ENCODE data around the gene PROX2.
A peak's percentile ranks its signal among the peaks of the same experiment; 100 is the strongest.

PROX2 gene

DNA sequence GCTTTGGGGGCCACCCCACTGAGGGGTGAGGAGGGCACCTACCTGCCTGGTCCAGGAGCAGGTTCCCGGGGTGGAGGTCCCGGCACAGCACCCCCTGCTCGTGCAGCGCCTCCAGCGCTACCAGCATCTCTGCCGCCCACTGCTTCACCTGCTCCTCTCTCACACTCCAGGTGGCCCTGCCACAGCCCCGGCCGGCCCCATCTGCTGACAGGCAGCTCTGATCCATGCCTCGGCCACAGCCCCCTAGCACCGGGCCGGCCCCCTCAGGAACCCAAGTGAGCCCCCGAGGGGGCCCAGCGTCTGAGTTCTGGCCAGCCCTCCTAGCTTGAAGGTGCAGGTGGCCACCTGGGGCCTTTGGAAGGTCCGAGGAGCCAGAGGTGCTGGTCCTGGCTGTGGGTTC is 33.6 kb upstream of the PROX2 start:
- TF ChIP-seq, protein P1, sequence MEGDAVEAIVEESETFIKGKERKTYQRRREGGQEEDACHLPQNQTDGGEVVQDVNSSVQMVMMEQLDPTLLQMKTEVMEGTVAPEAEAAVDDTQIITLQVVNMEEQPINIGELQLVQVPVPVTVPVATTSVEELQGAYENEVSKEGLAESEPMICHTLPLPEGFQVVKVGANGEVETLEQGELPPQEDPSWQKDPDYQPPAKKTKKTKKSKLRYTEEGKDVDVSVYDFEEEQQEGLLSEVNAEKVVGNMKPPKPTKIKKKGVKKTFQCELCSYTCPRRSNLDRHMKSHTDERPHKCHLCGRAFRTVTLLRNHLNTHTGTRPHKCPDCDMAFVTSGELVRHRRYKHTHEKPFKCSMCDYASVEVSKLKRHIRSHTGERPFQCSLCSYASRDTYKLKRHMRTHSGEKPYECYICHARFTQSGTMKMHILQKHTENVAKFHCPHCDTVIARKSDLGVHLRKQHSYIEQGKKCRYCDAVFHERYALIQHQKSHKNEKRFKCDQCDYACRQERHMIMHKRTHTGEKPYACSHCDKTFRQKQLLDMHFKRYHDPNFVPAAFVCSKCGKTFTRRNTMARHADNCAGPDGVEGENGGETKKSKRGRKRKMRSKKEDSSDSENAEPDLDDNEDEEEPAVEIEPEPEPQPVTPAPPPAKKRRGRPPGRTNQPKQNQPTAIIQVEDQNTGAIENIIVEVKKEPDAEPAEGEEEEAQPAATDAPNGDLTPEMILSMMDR (IDR thresholded peaks at IDR 0.05), result no peak
- TF ChIP-seq ZFX (IDR thresholded peaks at IDR 0.05; ENCODE audit: borderline replicate concordance), result no peak
- no peak overlapping the region for H3K27ac ChIP-seq

DNA sequence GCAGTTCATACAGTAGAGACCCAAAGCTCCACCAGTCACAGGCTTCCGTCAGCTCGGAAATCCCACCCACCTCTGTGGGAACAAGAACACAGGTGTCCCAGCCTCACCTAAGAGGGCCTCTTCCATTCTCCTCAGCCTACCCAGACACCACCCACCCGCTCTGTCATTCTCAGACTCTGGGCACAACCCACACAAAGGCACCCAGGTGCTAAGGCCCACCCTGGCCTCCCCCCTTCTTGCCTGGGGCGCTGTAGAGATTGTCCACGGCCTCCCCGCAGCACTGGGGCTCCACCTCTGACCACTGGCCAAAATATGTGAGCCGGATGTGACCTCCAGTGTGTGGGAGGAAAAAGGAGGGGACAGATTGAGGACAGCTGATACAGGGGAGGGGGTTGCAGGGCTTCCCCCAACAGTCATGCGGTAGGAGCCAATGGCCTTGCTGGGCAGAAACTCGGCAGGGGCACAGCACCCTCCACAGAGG is 33.0 kb upstream of the PROX2 start:
- no peak for TF ChIP-seq ZFX (IDR thresholded peaks at IDR 0.05; ENCODE audit: borderline replicate concordance)
- TF ChIP-seq, protein P1 (IDR thresholded peaks at IDR 0.05), result no peak
- no peak overlapping the region for H3K27ac ChIP-seq

DNA sequence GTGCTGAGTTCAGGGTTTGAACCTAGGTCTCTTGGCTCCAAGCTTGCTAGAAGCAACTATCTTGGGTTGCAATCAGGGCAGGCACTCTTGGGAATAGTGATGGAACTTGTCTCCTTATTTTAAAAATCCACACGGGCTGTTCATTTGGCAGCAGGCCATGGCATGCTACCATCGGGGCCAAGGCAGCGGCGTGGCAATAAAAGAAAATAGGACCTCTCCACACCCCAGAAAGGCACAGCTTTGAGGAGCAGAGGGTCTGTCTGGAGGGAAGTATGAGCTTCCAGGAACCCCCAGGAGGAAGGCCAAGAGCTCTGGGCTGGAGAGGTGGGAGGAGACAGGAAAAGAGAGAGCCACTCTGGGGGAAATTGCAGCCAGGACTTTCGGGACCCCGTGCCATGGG is 31.8 kb upstream of the PROX2 start:
- no peak for TF ChIP-seq ZFX (IDR thresholded peaks at IDR 0.05; ENCODE audit: borderline replicate concordance)
- TF ChIP-seq, protein P1 (IDR thresholded peaks at IDR 0.05), result no peak
- no peak overlapping the region for H3K27ac ChIP-seq

DNA sequence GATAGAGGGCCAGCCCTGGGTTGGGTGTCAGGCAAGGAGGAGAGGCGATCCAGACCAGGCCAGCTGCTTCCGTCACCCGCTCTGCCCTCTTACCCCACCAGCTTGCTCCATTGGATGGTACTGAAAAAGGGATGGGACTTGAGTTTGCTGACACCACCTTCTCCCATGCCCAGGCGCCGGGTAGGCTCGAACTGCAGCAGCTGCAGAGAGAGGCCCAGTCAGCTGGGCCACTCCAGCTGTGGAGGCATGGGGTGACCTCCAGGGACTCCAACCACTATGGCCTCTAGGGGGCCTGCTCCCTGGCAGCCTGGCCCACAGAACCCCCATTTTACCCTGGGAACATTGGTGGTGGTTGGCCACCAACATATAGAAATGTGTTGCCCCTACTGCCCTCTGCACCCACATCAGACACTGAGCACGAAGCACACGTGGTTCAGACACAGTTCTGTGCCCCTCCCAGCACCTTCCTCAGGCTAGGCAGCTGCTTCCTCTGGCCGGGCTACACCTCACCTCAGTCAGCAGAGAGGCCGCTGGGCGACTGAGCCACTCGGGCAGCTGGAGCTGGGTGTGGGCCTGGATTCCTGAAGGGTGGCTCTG is 31.1 kb upstream of the PROX2 start:
- no peak overlapping the region for H3K27ac ChIP-seq
- TF ChIP-seq, protein P1 (IDR thresholded peaks at IDR 0.05), result peak; percentile 21
- TF ChIP-seq ZFX (IDR thresholded peaks at IDR 0.05; ENCODE audit: borderline replicate concordance), result no peak

DNA sequence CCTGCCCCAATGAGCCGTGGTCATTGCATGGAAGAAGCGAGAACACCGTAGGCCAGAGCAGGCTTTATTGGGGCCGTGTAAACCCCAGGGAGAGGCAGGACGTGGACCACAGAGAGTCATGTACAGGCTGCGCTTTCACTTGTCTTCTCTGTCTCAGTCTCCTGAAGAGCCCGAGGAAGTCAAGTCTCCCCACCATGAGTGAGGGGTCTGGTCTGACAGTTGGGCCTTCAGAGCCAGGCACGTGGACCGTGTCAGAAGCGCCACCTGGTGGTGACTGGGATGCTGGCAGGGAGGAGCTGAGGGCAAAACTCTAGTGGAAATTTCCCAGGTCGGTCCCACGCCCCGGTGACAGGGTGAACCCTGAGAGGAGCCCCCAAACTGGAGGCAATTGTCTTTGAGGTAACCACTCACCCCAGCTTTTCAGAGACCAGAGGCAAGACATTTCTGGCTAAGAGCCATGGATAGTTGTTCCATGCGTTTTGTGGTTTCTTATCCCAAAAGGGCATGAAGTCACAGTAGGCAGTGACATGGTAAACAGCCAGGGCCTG is 29.7 kb upstream of the PROX2 start:
- no peak overlapping the region for H3K27ac ChIP-seq
- TF ChIP-seq ZFX (IDR thresholded peaks at IDR 0.05; ENCODE audit: borderline replicate concordance), result no peak
- TF ChIP-seq, protein P1 (IDR thresholded peaks at IDR 0.05), result peak; percentile 97

DNA sequence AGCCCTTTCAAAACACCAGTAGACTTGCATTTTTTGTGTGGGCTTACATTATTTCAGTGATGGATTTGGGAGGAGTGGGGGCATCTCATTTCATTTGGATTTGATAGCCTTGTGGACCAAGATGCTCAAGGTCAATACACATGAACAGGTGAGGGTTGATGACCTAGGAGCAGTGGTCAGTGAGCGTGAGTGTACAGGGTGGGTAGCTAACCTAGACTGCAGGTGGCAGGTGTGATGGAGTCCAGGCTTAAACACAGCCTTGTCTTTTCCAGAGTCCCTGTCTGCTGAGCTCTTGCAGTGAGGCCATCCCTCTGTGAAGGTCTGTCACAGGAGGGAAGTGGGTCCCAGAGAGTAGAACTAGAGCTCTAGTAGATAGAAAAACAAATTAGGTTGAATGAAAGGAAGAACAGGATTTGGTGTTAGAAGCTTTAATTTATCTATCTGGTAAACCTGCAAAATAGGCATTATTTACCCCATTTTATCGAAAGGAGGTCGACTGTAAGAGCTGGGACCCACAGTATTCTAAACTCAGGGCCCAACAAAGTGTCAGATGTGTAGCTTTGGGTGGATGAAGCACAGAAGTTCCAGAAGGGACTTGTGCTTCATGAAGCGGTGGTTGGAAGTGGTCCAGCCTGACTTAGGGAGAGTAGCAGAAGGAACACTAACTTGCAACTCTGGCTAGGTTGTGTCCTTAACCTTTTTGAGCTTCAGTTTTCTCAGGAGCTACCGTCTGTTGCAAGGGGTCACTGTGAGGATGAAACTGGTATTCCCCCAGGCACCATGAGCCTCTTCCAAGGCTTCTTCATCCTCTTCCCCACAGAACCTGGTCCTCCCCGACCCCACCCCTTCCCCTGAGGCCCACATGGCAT is 28.9 kb upstream of the PROX2 start:
- TF ChIP-seq ZFX (IDR thresholded peaks at IDR 0.05; ENCODE audit: borderline replicate concordance), result no peak
- TF ChIP-seq, protein P1 (IDR thresholded peaks at IDR 0.05), result no peak
- H3K27ac ChIP-seq, result no peak overlapping the region; the same call in 1 of the 2 replicates
